Smooth muscle cell of the pulmonary artery (primary cell): ENCODE results near the gene NOA1. TPM values are rescaled to one million over a fixed set of nuclear protein-coding genes. Genes with fewer than 3 reads are reported as not detected.

Source experiments
- total RNA-seq: library from RNA; depleted of rRNA; stranded (reverse); fragments of >200 nt; gene quantifications from 2 replicates; pipeline ENCODE4 v1.2.3, GENCODE V29; 2014

NOA1 gene
- 17.5 and 17.8 TPM in 2 replicates for total RNA-seq

DNA sequence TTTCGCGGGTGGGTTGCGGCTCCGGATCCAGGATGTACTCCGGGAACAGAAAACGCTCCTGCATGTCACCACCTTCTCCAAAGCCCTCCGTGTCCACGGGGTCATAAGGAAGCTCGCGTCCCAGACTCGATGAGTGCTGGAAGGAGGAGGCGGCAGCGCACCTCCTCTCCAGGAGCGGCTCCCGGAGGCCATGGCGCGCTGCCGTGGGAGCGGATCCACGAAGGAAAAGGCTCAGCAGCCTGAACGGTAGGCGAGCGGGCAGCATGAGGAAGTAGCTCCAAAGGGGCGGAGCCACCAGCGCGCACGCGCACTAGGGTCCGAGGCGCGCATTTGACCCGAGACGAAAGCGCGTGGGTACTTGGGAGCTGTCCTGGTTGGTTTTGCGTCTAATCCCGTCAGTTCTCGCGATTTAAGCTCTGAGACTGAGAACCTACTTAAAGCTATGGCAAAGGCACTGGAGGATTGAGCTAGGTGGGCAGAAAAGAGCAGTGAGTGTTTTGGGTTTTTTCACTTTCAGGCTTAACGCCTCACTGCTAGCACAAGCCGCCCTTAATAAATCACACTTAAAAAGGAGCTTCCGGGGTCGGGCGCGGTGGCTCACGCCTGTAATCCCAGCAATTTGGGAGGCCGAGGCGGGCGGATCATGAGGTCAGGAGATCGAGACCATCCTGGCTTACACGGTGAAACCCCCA, at the start of gene NOA1:
Gene NOA1 (minus strand): TSS at position 286 of the 692 bp plus-strand sequence. CDS start 21 bp downstream, at position 265.

DNA sequence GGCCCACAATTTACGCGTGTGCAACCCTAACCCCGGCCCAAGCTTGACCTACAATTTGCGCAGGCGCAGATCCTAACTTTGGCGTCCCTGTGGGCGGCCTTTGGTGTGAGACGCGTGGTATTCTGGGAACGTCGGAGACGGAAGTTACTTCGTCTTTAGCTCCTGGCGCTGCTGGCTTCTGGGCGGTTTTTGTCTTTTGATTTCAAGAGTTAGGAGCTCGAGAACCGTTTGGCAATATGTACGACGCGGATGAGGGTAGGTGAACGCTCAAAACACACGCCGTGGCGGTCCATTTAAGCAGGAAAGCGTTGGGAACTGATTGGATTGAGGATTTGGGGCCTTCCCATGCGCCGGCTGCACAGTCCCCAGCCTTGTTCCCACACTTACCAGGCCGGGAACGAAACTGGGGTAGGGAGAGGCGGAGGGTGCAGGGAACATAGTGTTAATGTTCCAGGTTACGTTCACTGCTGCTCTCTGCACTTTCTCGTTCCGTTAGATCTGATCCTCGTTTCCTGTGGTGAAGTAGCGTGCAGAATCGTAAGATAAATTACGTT, 1.4 kb upstream of the NOA1 start, which contains the start of gene POLR2B:
Gene POLR2B (plus strand): TSS at position 147 of the 554 bp plus-strand sequence. CDS start 90 bp downstream, at position 237.

Other genes with a start within 250 kb of the NOA1 start
- gene SPINK2, start 155.9 kb downstream of the NOA1 start, total RNA-seq = not detected in 2 replicates
- 33.0 and 37.1 TPM in 2 replicates for gene REST, start 69.7 kb downstream of the NOA1 start, total RNA-seq
- gene POLR2B, start 1.3 kb upstream of the NOA1 start, total RNA-seq = 94.8 and 107 TPM in 2 replicates
- 2,245 and 2,337 TPM in 2 replicates for gene IGFBP7, start 132.8 kb upstream of the NOA1 start, total RNA-seq